Lung microvascular endothelial cell (primary cell): Measurements from ENCODE around the gene MRPL24. TPM values are rescaled to one million over a fixed set of nuclear protein-coding genes. Genes with fewer than 3 reads are reported as not detected.

ENCODE experiments used
- DNase-seq, 2 donors: peaks; one replicate each; pipeline versions ENCODE4 v3.0.0 to v3.0.0-alpha.2; 2010; ENCODE audit warnings: low read depth in 2 of 2
- total RNA-seq: library from RNA; depleted of rRNA; stranded (reverse); fragments of >200 nt; gene quantifications from 2 replicates; pipeline ENCODE4 v1.2.1, GENCODE V29; 2014

MRPL24 gene
- total RNA-seq, 1 donor from 2014 or later, result 40.3 TPM

GRCh38 chr1:156711011-156711817 lies 29.7 kb downstream of the MRPL24 start:
- DNase-seq, result no peak

GRCh38 chr1:156709757-156710489 lies 31.0 kb downstream of the MRPL24 start:
- DNase-seq, result peak in 1 of 2 donors; percentile 27

GRCh38 chr1:156709031-156709430 lies 31.9 kb downstream of the MRPL24 start:
- no peak for DNase-seq

- no peak for DNase-seq
Measured at GRCh38 chr1:156708218-156708661, 32.6 kb downstream of the MRPL24 start.

- no peak for DNase-seq
Measured at GRCh38 chr1:156707417-156708217, 33.3 kb downstream of the MRPL24 start.

GRCh38 chr1:156706657-156707416 lies 34.1 kb downstream of the MRPL24 start:
- no peak for DNase-seq

GRCh38 chr1:156705918-156706656 lies 34.8 kb downstream of the MRPL24 start:
- peak; percentile 43 to 61 for DNase-seq

GRCh38 chr1:156705321-156705917 lies 35.5 kb downstream of the MRPL24 start, which contains the start of gene CRABP2:
Gene CRABP2 (minus strand): TSS chr1:156705583. CDS start chr1:156705446, 137 bp downstream.
- no peak for DNase-seq

GRCh38 chr1:156704930-156705320 lies 36.0 kb downstream of the MRPL24 start:
- peak; percentile 63 to 72 for DNase-seq

- DNase-seq, result no peak
Measured at GRCh38 chr1:156704166-156704711, 36.6 kb downstream of the MRPL24 start.

GRCh38 chr1:156703741-156704140 lies 37.1 kb downstream of the MRPL24 start:
- DNase-seq, result no peak

GRCh38 chr1:156703336-156703735 lies 37.6 kb downstream of the MRPL24 start:
- DNase-seq, result no peak

GRCh38 chr1:156700736-156701531 lies 40.0 kb downstream of the MRPL24 start:
- no peak for DNase-seq

GRCh38 chr1:156698995-156699394 lies 41.9 kb downstream of the MRPL24 start:
- DNase-seq, result no peak

GRCh38 chr1:156697481-156697880 lies 43.4 kb downstream of the MRPL24 start:
- no peak for DNase-seq

GRCh38 chr1:156696755-156697154 lies 44.1 kb downstream of the MRPL24 start:
- no peak for DNase-seq

- no peak for DNase-seq
Measured at GRCh38 chr1:156694690-156694962, 46.3 kb downstream of the MRPL24 start.

GRCh38 chr1:156693848-156694689 lies 46.8 kb downstream of the MRPL24 start:
- no peak for DNase-seq
